T-helper 2 cell (primary cell): Measurements from ENCODE around the gene GARIN5B.
A peak's percentile ranks its signal among the peaks of the same experiment; 100 is the strongest.

Source experiments
- DNase-seq, 5 experiments: peaks; one replicate each; pipeline versions ENCODE4 v3.0.0 to v3.0.0-alpha.2; 2012 to 2022

Gene GARIN5B

GRCh38 chr19:55370305-55370988 lies 7.4 kb upstream of the GARIN5B start, which contains the start of gene IL11:
IL11 (minus strand) TSS chr19:55370463; CDS start chr19:55370310, 153 bp downstream.
- no peak for DNase-seq

GRCh38 chr19:55369653-55370304 lies 6.7 kb upstream of the GARIN5B start:
- peak in 1 of 5 experiments; percentile 39 for DNase-seq

GRCh38 chr19:55368701-55369563 lies 5.9 kb upstream of the GARIN5B start:
- DNase-seq: no peak

- no peak for DNase-seq
These were observed 5.0 kb upstream of the GARIN5B start for GRCh38 chr19:55368106-55368505.

- DNase-seq: no peak
These were observed 3.7 kb upstream of the GARIN5B start for GRCh38 chr19:55366790-55367189.

- DNase-seq: no peak
These were observed 2.9 kb upstream of the GARIN5B start for GRCh38 chr19:55365964-55366363.

GRCh38 chr19:55365245-55365644 lies 2.2 kb upstream of the GARIN5B start:
- no peak for DNase-seq

GRCh38 chr19:55362174-55362989 lies 678 bp downstream of the GARIN5B start:
- DNase-seq: no peak

- DNase-seq: no peak
These were observed 2.2 kb downstream of the GARIN5B start for GRCh38 chr19:55360902-55361301.

GRCh38 chr19:55358943-55359908 lies 3.8 kb downstream of the GARIN5B start:
- no peak for DNase-seq

GRCh38 chr19:55358493-55358892 lies 4.6 kb downstream of the GARIN5B start:
- DNase-seq: no peak

- DNase-seq: no peak
These were observed 7.7 kb downstream of the GARIN5B start for GRCh38 chr19:55355213-55355821.

- no peak for DNase-seq
These were observed 8.3 kb downstream of the GARIN5B start, which contains the start of gene COX6B2 for GRCh38 chr19:55354698-55355212. COX6B2 (minus strand) TSS chr19:55354719; CDS start chr19:55354521, 198 bp downstream.

- DNase-seq: peak; percentile 46 to 73 (median 63)
These were observed 9.0 kb downstream of the GARIN5B start for GRCh38 chr19:55353803-55354697.

GRCh38 chr19:55353356-55353802 lies 9.7 kb downstream of the GARIN5B start:
- DNase-seq: no peak

- no peak for DNase-seq
These were observed 10.4 kb downstream of the GARIN5B start for GRCh38 chr19:55352549-55353145.

- DNase-seq: peak in 1 of 5 experiments; percentile 32
These were observed 11.0 kb downstream of the GARIN5B start for GRCh38 chr19:55352040-55352439.

- no peak for DNase-seq
These were observed 12.3 kb downstream of the GARIN5B start for GRCh38 chr19:55350620-55351315.
